Measurements from ENCODE around the gene LRRC61.

Gene LRRC61

DNA sequence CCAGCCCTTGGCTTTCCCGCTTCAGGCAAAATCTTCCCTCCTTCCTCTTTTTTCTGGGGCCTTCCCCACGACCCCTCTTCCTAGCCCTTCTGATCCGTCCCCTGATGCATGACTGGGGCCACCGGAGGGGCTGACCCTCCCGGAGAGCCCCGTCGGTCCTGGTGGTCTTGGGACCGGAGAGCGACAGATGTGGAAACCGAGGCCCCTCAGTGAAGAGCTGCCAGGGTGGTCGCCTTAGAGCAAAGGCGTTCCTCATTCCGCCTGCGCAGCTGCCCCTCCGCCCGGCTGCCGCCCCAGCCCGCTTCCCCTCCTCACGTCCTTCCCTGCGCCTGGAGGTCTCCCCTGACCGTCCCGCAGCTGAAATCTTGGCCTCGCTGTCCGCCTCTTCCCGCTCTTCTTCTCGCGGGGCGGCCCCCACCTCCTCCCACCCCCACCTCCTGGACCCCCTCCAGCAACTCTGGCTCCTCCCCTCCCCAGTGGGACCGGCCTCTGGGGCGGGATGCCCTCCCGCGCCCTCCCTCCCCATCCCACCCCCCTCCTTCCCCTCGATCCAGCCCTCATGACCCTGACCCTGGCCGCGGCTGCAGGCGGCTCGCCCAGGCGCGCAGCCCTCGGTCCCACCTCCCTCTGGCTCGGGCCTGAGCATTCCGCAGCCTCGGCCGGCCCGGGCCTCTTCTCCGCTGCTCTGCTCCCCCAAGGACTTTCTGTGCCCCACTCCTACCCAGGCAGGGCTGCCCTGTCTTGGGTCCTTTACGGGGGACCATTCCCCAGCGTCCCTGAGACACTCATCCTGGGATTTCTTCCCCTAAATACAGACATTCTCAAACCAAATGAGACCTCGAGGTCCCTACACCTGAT lies 18.3 kb downstream of the LRRC61 start, which contains the start of gene RARRES2:
Gene RARRES2, minus strand, starts transcription at position 367 of the 858 bp plus-strand sequence. CDS start 1,020 bp downstream, outside the sequence.
- Histone ChIP-seq H3K79me1 (replicated peaks; ENCODE audit: low read length, poor library complexity, severe bottlenecking) (no peaks in the 10 kb centered on the region), H3K9me3 (ENCODE audit: control insufficient read depth, low read length) (peaks cover 32% of the 10 kb centered on the region), H3K27me3 (ENCODE audit: control insufficient read depth in 1 of 2, insufficient read depth in 1 of 2, low read length in 2 of 2) (peaks cover 58 to 77% of the 10 kb centered on the region in 2 experiments), H2AK5ac (ENCODE audit: low read length, severe bottlenecking) (no peak within 1 kb of the TSS), H3K4me1 (ENCODE audit: control insufficient read depth, insufficient read depth, low read depth, low read length) (peaks cover 22% of the 10 kb centered on the region), H3K18ac (ENCODE audit: low read depth in 1 of 2, low read length in 2 of 2) (peak within 1 kb of the TSS; percentile 40 to 83), H3K14ac (ENCODE audit: low read length in 2 of 2) (peak within 1 kb of the TSS in 1 of 2 experiments; percentile 31), H2BK5ac (ENCODE audit: low read depth, low read length, poor library complexity, severe bottlenecking) (no peak within 1 kb of the TSS), H3K27ac (ENCODE audit: low read length, poor library complexity, severe bottlenecking) (no peak within 1 kb of the TSS), H2BK15ac (ENCODE audit: low read depth, poor library complexity, severe bottlenecking) (peak within 1 kb of the TSS; percentile 65), H3K23ac (ENCODE audit: low read length in 2 of 2) (peak within 1 kb of the TSS in 1 of 2 experiments; percentile 17), H2BK12ac (ENCODE audit: low read length in 2 of 2) (no peak within 1 kb of the TSS), H2BK120ac (ENCODE audit: low read depth, low read length) (no peak within 1 kb of the TSS), H3K4me2 (ENCODE audit: low read length, poor library complexity, severe bottlenecking) (peak within 1 kb of the TSS; percentile 3), H2AFZ (ENCODE audit: low read depth, low read length) (no peak within 1 kb of the TSS), H3K4me3 (ENCODE audit: insufficient read depth in 1 of 2, low read depth in 1 of 2, low read length in 2 of 2) (no peak within 1 kb of the TSS), H3K36me3 (ENCODE audit: control insufficient read depth in 1 of 2, insufficient read depth in 2 of 2, low read depth in 1 of 2, low read length in 2 of 2) (no peaks in the 10 kb centered on the region), H4K91ac (ENCODE audit: low read length) (no peak within 1 kb of the TSS), H4K8ac (ENCODE audit: low read length) (no peak within 1 kb of the TSS), H3K9ac (ENCODE audit: low read length) (no peak within 1 kb of the TSS), H3K4ac (ENCODE audit: low read depth in 1 of 2, low read length in 2 of 2) (peak within 1 kb of the TSS in 1 of 2 experiments; percentile 35)
- peak; percentile 39 for DNase-seq
- 3% methylated on average over 44 of the region's 49 CpGs for WGBS

DNA sequence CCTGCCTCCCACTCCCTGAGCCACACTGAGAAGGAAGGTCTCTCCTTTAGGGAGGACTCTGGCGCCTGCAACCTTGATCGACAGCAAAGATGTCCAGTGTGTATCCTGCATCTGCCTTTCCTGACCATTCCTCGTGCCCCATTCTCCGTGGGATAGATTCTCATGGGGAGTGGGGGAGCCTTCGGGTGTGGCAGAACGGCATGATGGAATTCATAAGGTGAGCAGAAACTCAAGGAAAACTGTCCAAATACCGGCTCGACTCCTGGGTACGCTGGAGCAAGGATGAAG lies 18.9 kb downstream of the LRRC61 start:
- H4K91ac ChIP-seq (ENCODE audit: low read length) = no peak overlapping the region
- H3K4me2 ChIP-seq (ENCODE audit: low read length, poor library complexity, severe bottlenecking) = no peak overlapping the region
- no peak overlapping the region for H2BK5ac ChIP-seq (ENCODE audit: low read depth, low read length, poor library complexity, severe bottlenecking)
- no peak for DNase-seq
- no peak overlapping the region for H3K4me3 ChIP-seq (ENCODE audit: insufficient read depth in 1 of 2, low read depth in 1 of 2, low read length in 2 of 2)
- no peaks in the 10 kb centered on the region for H3K79me1 ChIP-seq (replicated peaks; ENCODE audit: low read length, poor library complexity, severe bottlenecking)
- H3K23ac ChIP-seq (ENCODE audit: low read length in 2 of 2) = no peak overlapping the region
- no peak overlapping the region for H3K27ac ChIP-seq (ENCODE audit: low read length, poor library complexity, severe bottlenecking)
- no peak overlapping the region for H3K14ac ChIP-seq (ENCODE audit: low read length in 2 of 2)
- 88% methylated on average over 9 of the region's 9 CpGs for WGBS
- H3K36me3 ChIP-seq (ENCODE audit: control insufficient read depth in 1 of 2, insufficient read depth in 2 of 2, low read depth in 1 of 2, low read length in 2 of 2) = no peaks in the 10 kb centered on the region
- no peak overlapping the region for H3K4ac ChIP-seq (ENCODE audit: low read depth in 1 of 2, low read length in 2 of 2)
- H2AK5ac ChIP-seq (ENCODE audit: low read length, severe bottlenecking) = no peak overlapping the region
- no peak overlapping the region for H3K9ac ChIP-seq (ENCODE audit: low read length)
- peaks cover 60 to 78% of the 10 kb centered on the region in 2 experiments for H3K27me3 ChIP-seq (ENCODE audit: control insufficient read depth in 1 of 2, insufficient read depth in 1 of 2, low read length in 2 of 2)
- no peak overlapping the region for H2BK12ac ChIP-seq (ENCODE audit: low read length in 2 of 2)
- no peak overlapping the region for H2BK120ac ChIP-seq (ENCODE audit: low read depth, low read length)
- H2BK15ac ChIP-seq (ENCODE audit: low read depth, poor library complexity, severe bottlenecking) = no peak overlapping the region
- no peak overlapping the region for H3K18ac ChIP-seq (ENCODE audit: low read depth in 1 of 2, low read length in 2 of 2)
- peaks cover 22% of the 10 kb centered on the region for H3K4me1 ChIP-seq (ENCODE audit: control insufficient read depth, insufficient read depth, low read depth, low read length)
- H3K9me3 ChIP-seq (ENCODE audit: control insufficient read depth, low read length) = peaks cover 32% of the 10 kb centered on the region
- H4K8ac ChIP-seq (ENCODE audit: low read length) = no peak overlapping the region
- H2AFZ ChIP-seq (ENCODE audit: low read depth, low read length) = no peak overlapping the region

DNA sequence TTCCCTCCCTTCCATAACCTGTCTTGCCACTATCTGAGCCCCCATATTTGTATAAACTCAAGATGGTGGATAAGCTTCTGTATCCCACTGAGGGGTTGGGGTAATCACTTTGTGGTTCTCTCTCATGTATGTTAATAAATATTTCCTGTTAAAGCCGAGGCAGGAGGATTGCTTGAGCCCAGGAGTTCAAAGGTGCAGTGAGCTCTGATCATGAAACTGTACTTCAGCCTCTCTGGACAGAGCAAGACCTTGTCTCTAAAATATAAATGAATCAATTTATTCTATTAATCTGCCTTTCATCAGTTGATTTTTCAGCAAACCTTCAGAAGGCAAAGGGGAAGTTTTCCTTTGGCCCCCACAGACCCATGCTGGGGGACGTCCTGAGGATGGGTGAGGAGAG lies 20.1 kb downstream of the LRRC61 start:
- Histone ChIP-seq H4K8ac (ENCODE audit: low read length) (no peak overlapping the region), H3K4me1 (ENCODE audit: control insufficient read depth, insufficient read depth, low read depth, low read length) (peaks cover 22% of the 10 kb centered on the region), H3K36me3 (ENCODE audit: control insufficient read depth in 1 of 2, insufficient read depth in 2 of 2, low read depth in 1 of 2, low read length in 2 of 2) (no peaks in the 10 kb centered on the region), H3K27ac (ENCODE audit: low read length, poor library complexity, severe bottlenecking) (no peak overlapping the region), H2BK12ac (ENCODE audit: low read length in 2 of 2) (no peak overlapping the region), H2BK5ac (ENCODE audit: low read depth, low read length, poor library complexity, severe bottlenecking) (no peak overlapping the region), H3K4me2 (ENCODE audit: low read length, poor library complexity, severe bottlenecking) (no peak overlapping the region), H3K9me3 (ENCODE audit: control insufficient read depth, low read length) (peaks cover 34% of the 10 kb centered on the region), H3K27me3 (ENCODE audit: control insufficient read depth in 1 of 2, insufficient read depth in 1 of 2, low read length in 2 of 2) (peaks cover 56 to 68% of the 10 kb centered on the region in 2 experiments), H2BK120ac (ENCODE audit: low read depth, low read length) (no peak overlapping the region), H2AK5ac (ENCODE audit: low read length, severe bottlenecking) (no peak overlapping the region), H3K4ac (ENCODE audit: low read depth in 1 of 2, low read length in 2 of 2) (no peak overlapping the region), H3K14ac (ENCODE audit: low read length in 2 of 2) (no peak overlapping the region), H4K91ac (ENCODE audit: low read length) (no peak overlapping the region), H2BK15ac (ENCODE audit: low read depth, poor library complexity, severe bottlenecking) (no peak overlapping the region), H3K23ac (ENCODE audit: low read length in 2 of 2) (no peak overlapping the region), H3K79me1 (replicated peaks; ENCODE audit: low read length, poor library complexity, severe bottlenecking) (no peaks in the 10 kb centered on the region), H3K9ac (ENCODE audit: low read length) (no peak overlapping the region), H3K18ac (ENCODE audit: low read depth in 1 of 2, low read length in 2 of 2) (no peak overlapping the region), H2AFZ (ENCODE audit: low read depth, low read length) (no peak overlapping the region), H3K4me3 (ENCODE audit: insufficient read depth in 1 of 2, low read depth in 1 of 2, low read length in 2 of 2) (no peak overlapping the region)
- WGBS = 70% methylated on average over 2 of the region's 2 CpGs
- DNase-seq = no peak

DNA sequence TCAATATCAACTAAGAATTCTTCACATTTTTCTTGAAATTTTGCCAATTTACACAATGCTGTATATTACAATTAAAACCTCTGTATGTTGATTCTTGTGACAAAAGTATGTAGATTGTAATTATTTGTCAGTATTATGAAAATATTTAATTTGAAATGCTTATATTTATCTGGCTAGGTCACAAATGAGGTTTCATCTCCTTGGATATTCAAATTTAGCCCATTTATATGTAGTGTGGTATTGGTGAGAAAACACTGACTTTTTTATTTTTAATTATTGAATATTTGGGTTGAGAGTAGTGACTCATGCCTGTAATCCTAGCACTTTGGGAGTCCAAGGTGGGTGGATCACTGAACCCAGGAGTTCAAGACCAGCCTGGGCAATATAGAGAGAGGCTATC lies 21.1 kb downstream of the LRRC61 start:
- H3K4me2 ChIP-seq (ENCODE audit: low read length, poor library complexity, severe bottlenecking) = no peak overlapping the region
- no peak overlapping the region for H2AFZ ChIP-seq (ENCODE audit: low read depth, low read length)
- H3K79me1 ChIP-seq (replicated peaks; ENCODE audit: low read length, poor library complexity, severe bottlenecking) = no peaks in the 10 kb centered on the region
- no peak overlapping the region for H3K4me3 ChIP-seq (ENCODE audit: insufficient read depth in 1 of 2, low read depth in 1 of 2, low read length in 2 of 2)
- no peak overlapping the region for H2AK5ac ChIP-seq (ENCODE audit: low read length, severe bottlenecking)
- no peak overlapping the region for H3K23ac ChIP-seq (ENCODE audit: low read length in 2 of 2)
- H4K91ac ChIP-seq (ENCODE audit: low read length) = no peak overlapping the region
- no peak overlapping the region for H2BK12ac ChIP-seq (ENCODE audit: low read length in 2 of 2)
- no peak overlapping the region for H2BK5ac ChIP-seq (ENCODE audit: low read depth, low read length, poor library complexity, severe bottlenecking)
- H3K18ac ChIP-seq (ENCODE audit: low read depth in 1 of 2, low read length in 2 of 2) = no peak overlapping the region
- no peak overlapping the region for H3K27ac ChIP-seq (ENCODE audit: low read length, poor library complexity, severe bottlenecking)
- no peak overlapping the region for H3K14ac ChIP-seq (ENCODE audit: low read length in 2 of 2)
- H3K9ac ChIP-seq (ENCODE audit: low read length) = no peak overlapping the region
- H3K9me3 ChIP-seq (ENCODE audit: control insufficient read depth, low read length) = peaks cover 34% of the 10 kb centered on the region
- H3K27me3 ChIP-seq (ENCODE audit: control insufficient read depth in 1 of 2, insufficient read depth in 1 of 2, low read length in 2 of 2) = peaks cover 49 to 58% of the 10 kb centered on the region in 2 experiments
- H2BK120ac ChIP-seq (ENCODE audit: low read depth, low read length) = no peak overlapping the region
- DNase-seq = no peak
- H2BK15ac ChIP-seq (ENCODE audit: low read depth, poor library complexity, severe bottlenecking) = no peak overlapping the region
- H3K36me3 ChIP-seq (ENCODE audit: control insufficient read depth in 1 of 2, insufficient read depth in 2 of 2, low read depth in 1 of 2, low read length in 2 of 2) = no peaks in the 10 kb centered on the region
- no peak overlapping the region for H3K4ac ChIP-seq (ENCODE audit: low read depth in 1 of 2, low read length in 2 of 2)
- H3K4me1 ChIP-seq (ENCODE audit: control insufficient read depth, insufficient read depth, low read depth, low read length) = peaks cover 18% of the 10 kb centered on the region
- no peak overlapping the region for H4K8ac ChIP-seq (ENCODE audit: low read length)
